GM23338 (cell line): ENCODE measurements around the gene MYO7B. TPM values are rescaled to one million over a fixed set of nuclear protein-coding genes. Genes with fewer than 3 reads are reported as not detected.

Experiments
- ATAC-seq: fragments of 200-7000 bp; cut with Tn5 transposase; 3 replicates; pipeline ENCODE4 v1.9.1; 2020
- DNase-seq: peaks from one replicate; pipeline ENCODE4 v3.0.0-alpha.2; 2015; ENCODE audit warnings: low spot score
- H2AFZ ChIP-seq: fragments of 200-600 bp; sonication (generic); 2 replicates; pipeline ENCODE4 v1.8.0; 2016; ENCODE audit warnings: antibody characterized with exemption, mild to moderate bottlenecking, moderate library complexity
- H3F3A ChIP-seq: fragments of 200-600 bp; sonication (generic); replicated peaks from 2 replicates; pipeline ENCODE4 v1.8.0; 2017; ENCODE audit warnings: antibody characterized with exemption, mixed run types, low read depth
- H3K27ac ChIP-seq: fragments of 200-600 bp; sonication (generic); 2 replicates; pipeline ENCODE4 v1.6.1; 2016; ENCODE audit warnings: low read depth
- H3K27me3 ChIP-seq: fragments of 200-600 bp; sonication (generic); 2 replicates; pipeline ENCODE4 v1.8.0; 2016; ENCODE audit warnings: mild to moderate bottlenecking, mixed run types, moderate library complexity; ENCODE audit not compliant: insufficient read depth
- H3K36me3 ChIP-seq: fragments of 200-600 bp; sonication (generic); 2 replicates; pipeline ENCODE4 v1.8.0; 2016; ENCODE audit warnings: mild to moderate bottlenecking; ENCODE audit not compliant: insufficient read depth
- H3K4me1 ChIP-seq: fragments of 200-600 bp; sonication (generic); 2 replicates; pipeline ENCODE4 v1.8.0; 2016; ENCODE audit warnings: mild to moderate bottlenecking, moderate library complexity; ENCODE audit not compliant: insufficient read depth
- H3K4me2 ChIP-seq: fragments of 200-600 bp; sonication (generic); 2 replicates; pipeline ENCODE4 v1.7.1; 2017; ENCODE audit warnings: mixed run types
- H3K4me3 ChIP-seq: fragments of 200-600 bp; sonication (generic); 2 replicates; pipeline ENCODE4 v1.6.1; 2016; ENCODE audit warnings: mixed run types
- H3K79me2 ChIP-seq: fragments of 200-600 bp; sonication (generic); replicated peaks from 2 replicates; pipeline ENCODE4 v1.8.0; 2017; ENCODE audit warnings: mild to moderate bottlenecking; ENCODE audit not compliant: insufficient read depth
- H3K9me2 ChIP-seq: fragments of 200-600 bp; sonication (generic); 2 replicates; pipeline ENCODE4 v1.8.0; 2017; ENCODE audit not compliant: insufficient read depth
- H4K20me1 ChIP-seq: fragments of 200-600 bp; sonication (generic); replicated peaks from 2 replicates; pipeline ENCODE4 v1.8.0; 2017; ENCODE audit warnings: mild to moderate bottlenecking; ENCODE audit not compliant: insufficient read depth
- H3K27ac Mint-ChIP-seq: 2 replicates; pipeline ENCODE4 v1.8.0; 2020; ENCODE audit warnings: inconsistent platforms, mild to moderate bottlenecking, moderate library complexity, mixed read lengths
- H3K27me3 Mint-ChIP-seq: 3 replicates; pipeline ENCODE4 v1.8.0; 2022; ENCODE audit warnings: low read depth, mild to moderate bottlenecking, moderate library complexity, mixed read lengths, inconsistent platforms; ENCODE audit not compliant: insufficient read depth, poor library complexity
- H3K36me3 Mint-ChIP-seq: 3 replicates; pipeline ENCODE4 v1.8.0; 2021; ENCODE audit warnings: low read depth, mild to moderate bottlenecking, inconsistent platforms, moderate library complexity, mixed read lengths
- H3K4me1 Mint-ChIP-seq: 3 replicates; pipeline ENCODE4 v1.8.0; 2020; ENCODE audit warnings: mild to moderate bottlenecking, inconsistent platforms, mixed read lengths
- H3K4me3 Mint-ChIP-seq: 3 replicates; pipeline ENCODE4 v1.8.0; 2021; ENCODE audit warnings: moderate library complexity, mild to moderate bottlenecking, inconsistent platforms, mixed read lengths
- H3K9me3 Mint-ChIP-seq: 3 replicates; pipeline ENCODE4 v1.8.0; 2020; ENCODE audit warnings: moderate library complexity, mild to moderate bottlenecking, inconsistent platforms, mixed read lengths
- CREB1 ChIP-seq: fragments of 250-450 bp; sonication (Bioruptor Pico); IDR thresholded peaks from 2 replicates; pipeline ENCODE4 v1.5.0; 2020; ENCODE audit warnings: low read depth, mild to moderate bottlenecking, moderate library complexity
- CTCF ChIP-seq, 2 experiments: fragments of 200-600 bp in 1 of 2; sonication (generic) in 1 of 2; conservative IDR thresholded peaks; 2 replicates each; pipeline versions ENCODE4 v1.5.1 to v1.6.1; 2016 to 2017; ENCODE audit warnings: antibody characterized with exemption in 2 of 2, low read depth in 2 of 2, mild to moderate bottlenecking in 2 of 2, moderate library complexity in 1 of 2
- ETS1 ChIP-seq: IDR thresholded peaks from 2 replicates; pipeline ENCODE4 v1.6.1; 2016; ENCODE audit warnings: antibody characterized with exemption
- EZH2 ChIP-seq: fragments of 200-600 bp; sonication (generic); IDR thresholded peaks from one replicate; pipeline ENCODE4 v1.8.0; 2017; ENCODE audit warnings: antibody characterized with exemption, mild to moderate bottlenecking, low read depth; ENCODE audit not compliant: unreplicated experiment
- EZH2phosphoT487 ChIP-seq: fragments of 200-600 bp; sonication (generic); IDR thresholded peaks from one replicate; pipeline ENCODE4 v1.8.1; 2018; ENCODE audit warnings: antibody characterized with exemption; ENCODE audit not compliant: unreplicated experiment
- JUNB ChIP-seq: IDR thresholded peaks from one replicate; pipeline ENCODE4 v1.6.1; 2016; ENCODE audit warnings: antibody characterized with exemption; ENCODE audit not compliant: unreplicated experiment
- NANOG ChIP-seq: IDR thresholded peaks from 2 replicates; pipeline ENCODE4 v1.6.1; 2016; ENCODE audit warnings: antibody characterized with exemption, borderline replicate concordance
- POLR2AphosphoS5 ChIP-seq: IDR thresholded peaks from 2 replicates; pipeline ENCODE4 v1.6.1; 2016; ENCODE audit warnings: antibody characterized with exemption, low read depth
- REST ChIP-seq: IDR thresholded peaks from one replicate; pipeline ENCODE4 v1.6.1; 2018; ENCODE audit warnings: antibody characterized with exemption; ENCODE audit not compliant: unreplicated experiment
- STAT1 ChIP-seq: IDR thresholded peaks from one replicate; pipeline ENCODE4 v1.6.1; 2016; ENCODE audit warnings: antibody characterized with exemption; ENCODE audit not compliant: unreplicated experiment
- ZNF114 ChIP-seq: fragments of 250-450 bp; sonication (Bioruptor Pico); IDR thresholded peaks from 2 replicates; pipeline ENCODE4 v1.5.0; 2020; ENCODE audit warnings: mild to moderate bottlenecking, moderate library complexity
- ZNF331 ChIP-seq: fragments of 250-450 bp; sonication (Bioruptor Pico); IDR thresholded peaks from 2 replicates; pipeline ENCODE4 v1.5.0; 2020; ENCODE audit warnings: low read depth, mild to moderate bottlenecking, moderate library complexity
- ZNF462 ChIP-seq: fragments of 250-450 bp; sonication (Bioruptor Pico); IDR thresholded peaks from 2 replicates; pipeline ENCODE4 v1.5.0; 2020; ENCODE audit warnings: mild to moderate bottlenecking, moderate library complexity
- polyA plus RNA-seq: library from polyadenylated mRNA; unstranded; fragments of >200 nt; fragmentation: Nextera tagmentation; extraction: Ambion mirVana; gene quantifications from 2 replicates; pipeline ENCODE4 v1.2.1, GENCODE V29; 2016
- total RNA-seq: library from RNA; depleted of rRNA; stranded (reverse); fragments of >200 nt; shearing (Covaris generic); gene quantifications from 2 replicates; pipeline ENCODE4 v1.2.3, GENCODE V29; 2014

MYO7B gene
- total and polyA plus RNA-seq, 2 experiments from 2014 or later, result not detected

GRCh38 chr2:127662937-127663565 lies 127.6 kb downstream of the MYO7B start:
- Histone ChIP-seq H3K36me3 (no peaks in the 10 kb centered on the region), H3K27ac (no peak overlapping the region), H3K4me2 (no peak overlapping the region), H3K4me3 (no peak overlapping the region), H3K27me3 (peaks cover 38% of the 10 kb centered on the region), H3K79me2 (no peaks in the 10 kb centered on the region), H2AFZ (no peak overlapping the region), H4K20me1 (no peaks in the 10 kb centered on the region), H3F3A (no peaks in the 10 kb centered on the region), H3K9me2 (no peaks in the 10 kb centered on the region), H3K4me1 (no peaks in the 10 kb centered on the region)
- no peak for DNase-seq
- ATAC-seq, result no peak
- H3K27ac Mint-ChIP-seq, result no peak overlapping the region
- peaks cover 4% of the 10 kb centered on the region; the same call in 2 of the 3 replicates for H3K4me1 Mint-ChIP-seq
- no peaks in the 10 kb centered on the region; the same call in 2 of the 3 replicates for H3K36me3 Mint-ChIP-seq
- TF ChIP-seq POLR2AphosphoS5 (no peak), ETS1 (no peak), NANOG (no peak), JUNB (no peak), EZH2phosphoT487 (no peak), REST (no peak), ZNF114 (CRISPR knock-in tag) (no peak), ZNF331 (CRISPR knock-in tag) (no peak), CREB1 (CRISPR knock-in tag) (no peak), CTCF (conservative IDR thresholded peaks at IDR 0.05; ENCODE audit: low read depth in 2 of 2) (no peak), STAT1 (no peak), ZNF462 (no peak), EZH2 (no peak)
- peaks cover 29% of the 10 kb centered on the region for H3K27me3 Mint-ChIP-seq
- H3K9me3 Mint-ChIP-seq, result no peaks in the 10 kb centered on the region
- no peak overlapping the region for H3K4me3 Mint-ChIP-seq
